A673 (cell line): ENCODE results near the gene HYAL3. TPM values are rescaled to one million over a fixed set of nuclear protein-coding genes. Genes with fewer than 3 reads are reported as not detected.

Experiments
- BruUV-seq: library from RNA; stranded (reverse); fragments of 400-500 nt; replicated peaks from 2 replicates; lab custom pipeline; 2021; lab: Mats Ljungman, UMichigan
- CTCF ChIA-PET: fragments of 300-600 bp; sonication (Branson Sonifier 250); formaldehyde crosslinking; loops from one replicate; lab custom pipeline; 2022; ENCODE audit warnings: antibody characterized with exemption; lab: Charles Lee
- POLR2A ChIA-PET: fragments of 300-600 bp; sonication (Branson Sonifier 250); formaldehyde crosslinking; loops from one replicate; lab custom pipeline; 2022; ENCODE audit warnings: antibody characterized with exemption; ENCODE audit not compliant: low non-redundant PET; lab: Charles Lee
- DNase-seq: peaks from one replicate; pipeline ENCODE4 v3.0.0-alpha.2; 2015; ENCODE audit warnings: low spot score
- H3K27ac ChIP-seq: fragments of 200-600 bp; sonication (generic); 2 replicates; pipeline ENCODE4 v1.5.1; 2016; ENCODE audit warnings: mixed run types, low read depth, mild to moderate bottlenecking, mixed read lengths, antibody characterized with exemption, low read length; ENCODE audit not compliant: poor library complexity, severe bottlenecking
- H3K27me3 ChIP-seq: fragments of 200-600 bp; sonication (generic); replicated peaks from 2 replicates; pipeline ENCODE4 v1.6.1; 2017; ENCODE audit warnings: mixed run types, low read depth, mild to moderate bottlenecking, mixed read lengths, antibody characterized with exemption, low read length; ENCODE audit not compliant: insufficient read depth, poor library complexity
- H3K36me3 ChIP-seq: fragments of 200-600 bp; sonication (generic); 2 replicates; pipeline ENCODE4 v1.6.1; 2016; ENCODE audit warnings: mixed run types, mild to moderate bottlenecking, mixed read lengths, antibody characterized with exemption, low read length; ENCODE audit not compliant: insufficient read depth, poor library complexity, severe bottlenecking
- H3K4me1 ChIP-seq: fragments of 200-600 bp; sonication (generic); 2 replicates; pipeline ENCODE4 v1.6.1; 2017; ENCODE audit warnings: mixed run types, mild to moderate bottlenecking, mixed read lengths, antibody characterized with exemption, low read length; ENCODE audit not compliant: insufficient read depth, poor library complexity, severe bottlenecking
- H3K4me3 ChIP-seq: fragments of 200-600 bp; sonication (generic); 2 replicates; pipeline ENCODE4 v1.5.1; 2016; ENCODE audit warnings: low read depth, mixed run types, mild to moderate bottlenecking, mixed read lengths, low read length; ENCODE audit not compliant: poor library complexity, severe bottlenecking
- H3K9me3 ChIP-seq: fragments of 200-600 bp; sonication (generic); 2 replicates; pipeline ENCODE4 v1.6.1; 2016; ENCODE audit warnings: mixed run types, low read depth, mild to moderate bottlenecking, mixed read lengths, antibody characterized with exemption, low read length; ENCODE audit not compliant: poor library complexity, severe bottlenecking
- EZH2 ChIP-seq: fragments of 200-600 bp; sonication (generic); IDR thresholded peaks from 2 replicates; pipeline ENCODE4 v1.6.1; 2017; ENCODE audit warnings: borderline replicate concordance, low read depth, mild to moderate bottlenecking, mixed read lengths, antibody characterized with exemption, low read length; ENCODE audit not compliant: poor library complexity, severe bottlenecking
- intact Hi-C: fragments of 100-400 bp; cut with micrococcal nuclease; formaldehyde crosslinking; loops from one replicate; pipeline ENCODE4 v1.10.0; 2022; ENCODE audit not compliant: unreplicated experiment
- total RNA-seq: library from RNA; stranded (reverse); gene quantifications from 2 replicates; pipeline ENCODE4 v1.2.3, GENCODE V29; 2021
- TF ChIP-seq, protein P1 (sequence below): fragments of 300-800, 200-600 bp; sonication (generic); conservative IDR thresholded peaks from 2 replicates; pipeline ENCODE4 v1.5.1; 2017; ENCODE audit warnings: low read depth, mild to moderate bottlenecking, antibody characterized with exemption, low read length, moderate library complexity, mixed read lengths

Gene HYAL3
- total RNA-seq, 1 experiment from 2014 or later: 3.0 TPM

DNA sequence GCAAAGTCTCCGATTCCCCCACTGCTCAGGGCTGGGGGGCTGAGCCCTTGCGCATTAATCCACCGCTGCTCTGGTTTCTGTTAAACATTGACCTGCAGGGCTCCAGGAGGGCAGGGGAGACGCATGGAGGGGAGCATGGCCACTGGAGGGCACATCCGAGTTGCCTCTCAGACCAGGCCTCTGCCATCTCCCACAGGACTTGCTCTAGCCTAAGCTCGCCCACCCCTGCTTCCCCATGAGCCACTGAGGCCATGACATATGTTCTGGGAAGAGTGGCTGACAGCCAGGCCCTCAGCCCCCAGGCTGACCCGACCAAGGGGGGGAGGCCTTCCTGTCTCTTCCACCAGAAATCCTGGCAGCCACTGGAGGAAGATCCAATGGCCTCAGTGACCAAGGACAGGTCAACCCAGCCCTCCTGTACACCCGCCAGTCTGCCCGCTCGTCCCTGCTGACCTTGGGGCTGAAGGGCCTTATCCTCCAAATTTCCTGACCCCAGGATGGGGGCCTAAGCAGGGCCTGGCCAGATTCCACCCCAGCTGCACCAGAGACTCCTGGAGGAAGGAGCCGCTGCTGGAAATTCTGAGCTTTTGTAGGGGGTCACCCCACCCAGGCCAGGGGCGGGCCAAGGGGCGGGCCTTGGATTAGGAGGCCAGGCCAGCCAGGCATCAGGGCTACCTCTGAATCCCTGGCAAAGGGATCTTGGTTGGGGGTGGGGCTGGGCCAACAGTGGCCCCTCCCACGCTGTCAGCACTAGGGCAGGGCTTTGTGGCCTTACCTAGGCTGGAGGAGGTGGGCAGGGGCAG, 4.0 kb upstream of the HYAL3 start, which contains the start of gene HYAL1:
HYAL1 (minus strand) TSS at position 562 of the 803 bp plus-strand sequence. CDS start 618 bp downstream, outside the sequence.
- CTCF ChIA-PET: no interaction called here
- BruUV-seq: no TSS peak
- Histone ChIP-seq H3K4me3 (no peak within 1 kb of the TSS), H3K4me1 (peaks cover 5% of the 10 kb centered on the region), H3K9me3 (no peaks in the 10 kb centered on the region), H3K27me3 (no peaks in the 10 kb centered on the region), H3K36me3 (no peaks in the 10 kb centered on the region), H3K27ac (no peak within 1 kb of the TSS)
- TF ChIP-seq, protein P1, sequence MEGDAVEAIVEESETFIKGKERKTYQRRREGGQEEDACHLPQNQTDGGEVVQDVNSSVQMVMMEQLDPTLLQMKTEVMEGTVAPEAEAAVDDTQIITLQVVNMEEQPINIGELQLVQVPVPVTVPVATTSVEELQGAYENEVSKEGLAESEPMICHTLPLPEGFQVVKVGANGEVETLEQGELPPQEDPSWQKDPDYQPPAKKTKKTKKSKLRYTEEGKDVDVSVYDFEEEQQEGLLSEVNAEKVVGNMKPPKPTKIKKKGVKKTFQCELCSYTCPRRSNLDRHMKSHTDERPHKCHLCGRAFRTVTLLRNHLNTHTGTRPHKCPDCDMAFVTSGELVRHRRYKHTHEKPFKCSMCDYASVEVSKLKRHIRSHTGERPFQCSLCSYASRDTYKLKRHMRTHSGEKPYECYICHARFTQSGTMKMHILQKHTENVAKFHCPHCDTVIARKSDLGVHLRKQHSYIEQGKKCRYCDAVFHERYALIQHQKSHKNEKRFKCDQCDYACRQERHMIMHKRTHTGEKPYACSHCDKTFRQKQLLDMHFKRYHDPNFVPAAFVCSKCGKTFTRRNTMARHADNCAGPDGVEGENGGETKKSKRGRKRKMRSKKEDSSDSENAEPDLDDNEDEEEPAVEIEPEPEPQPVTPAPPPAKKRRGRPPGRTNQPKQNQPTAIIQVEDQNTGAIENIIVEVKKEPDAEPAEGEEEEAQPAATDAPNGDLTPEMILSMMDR: no peak
- TF ChIP-seq EZH2: no peak
- POLR2A ChIA-PET: no interaction called here
- intact Hi-C loops: no loop called here
- DNase-seq: no peak

DNA sequence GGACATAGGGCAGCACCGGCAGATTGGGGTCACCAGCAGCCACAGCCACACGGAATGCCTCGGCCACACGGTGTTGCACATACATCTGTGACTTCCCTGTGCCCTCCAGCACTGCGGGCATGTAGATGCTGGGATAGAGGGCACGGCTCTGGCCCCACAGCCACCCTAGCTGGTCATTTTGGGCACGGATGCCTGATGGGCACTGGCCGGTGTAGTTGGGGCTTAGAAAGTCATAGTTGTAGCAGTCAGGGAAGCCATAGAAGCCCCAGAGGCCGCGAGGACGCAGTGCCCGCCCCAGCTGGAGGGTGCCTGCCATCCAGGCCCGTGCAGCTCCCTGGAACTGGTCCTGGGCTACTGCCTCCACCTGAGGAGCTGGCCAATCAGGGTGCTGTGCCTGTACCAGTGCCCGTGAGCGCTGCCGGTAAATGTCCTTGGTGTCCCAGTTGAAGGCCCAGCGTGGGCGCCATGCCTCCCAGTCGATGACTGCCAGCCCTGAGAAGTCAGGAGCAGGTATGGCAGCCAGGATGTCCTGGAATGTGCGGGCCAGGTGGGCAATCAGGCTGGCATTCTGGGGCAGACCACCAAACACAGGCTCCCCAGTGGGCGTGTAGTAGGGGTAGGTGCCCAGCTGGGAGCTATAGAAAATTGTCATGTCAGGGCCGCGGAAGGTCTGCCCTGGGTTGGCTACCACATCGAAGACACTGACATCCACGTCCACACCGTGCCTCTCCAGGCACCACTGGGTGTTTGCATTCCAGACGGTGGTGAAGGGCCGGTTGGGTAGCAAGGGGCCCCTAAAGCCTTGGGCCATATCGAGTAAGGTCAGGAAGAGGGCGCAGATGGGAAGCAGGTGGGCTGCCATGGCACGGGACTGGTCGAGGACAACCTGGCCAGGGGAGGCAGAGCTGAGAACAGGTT, 3.1 kb upstream of the HYAL3 start:
- Histone ChIP-seq H3K4me3 (no peak overlapping the region), H3K9me3 (no peaks in the 10 kb centered on the region), H3K27me3 (no peaks in the 10 kb centered on the region), H3K36me3 (no peaks in the 10 kb centered on the region), H3K27ac (no peak overlapping the region), H3K4me1 (peaks cover 5% of the 10 kb centered on the region)
- POLR2A ChIA-PET: no interaction called here
- intact Hi-C loops: no loop called here
- CTCF ChIA-PET: no interaction called here
- DNase-seq: no peak
- TF ChIP-seq, protein P1: no peak
- TF ChIP-seq EZH2: no peak
- no TSS peak for BruUV-seq

DNA sequence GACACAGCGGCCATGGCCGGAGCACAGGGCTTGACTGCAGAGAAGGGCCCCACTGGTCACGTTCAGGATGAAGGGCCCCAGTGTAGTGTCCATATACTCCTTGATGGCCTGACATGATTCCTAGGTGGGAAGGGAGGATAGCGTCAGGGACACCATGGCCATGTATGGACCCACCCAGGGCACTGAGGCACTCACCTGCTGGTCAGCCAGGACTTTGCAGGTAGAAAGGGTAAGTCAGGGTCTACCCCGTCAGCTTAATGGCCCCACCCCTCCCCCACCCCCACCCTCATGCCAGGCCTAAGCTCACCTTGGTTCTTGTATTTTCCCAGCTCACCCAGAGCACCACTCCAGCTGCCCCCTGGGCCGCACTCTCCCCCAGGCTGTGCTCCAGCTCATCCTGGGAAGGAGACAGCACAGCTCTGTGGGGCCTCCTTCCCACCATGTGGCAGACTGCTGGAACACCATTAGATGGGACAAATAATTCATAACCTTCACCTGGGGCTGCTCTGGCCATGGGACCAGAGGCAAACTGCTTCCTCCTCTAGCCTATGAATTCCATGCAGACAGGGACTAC, 1.6 kb upstream of the HYAL3 start:
- BruUV-seq: no TSS peak
- CTCF ChIA-PET: no interaction called here

More for the DNA sequence above, 1.6 kb upstream of the HYAL3 start:
- intact Hi-C loops: no loop called here
- POLR2A ChIA-PET: no interaction called here
- H3K9me3 ChIP-seq: no peaks in the 10 kb centered on the region
- H3K4me3 ChIP-seq: no peak overlapping the region
- H3K27ac ChIP-seq: no peak overlapping the region
- H3K4me1 ChIP-seq: peaks cover 5% of the 10 kb centered on the region
- no peaks in the 10 kb centered on the region for H3K36me3 ChIP-seq
- no peak for DNase-seq
- no peaks in the 10 kb centered on the region for H3K27me3 ChIP-seq
- TF ChIP-seq EZH2: no peak
- TF ChIP-seq, protein P1: no peak
